GM12878 (cell line): ENCODE results near the gene HELZ. TPM values are rescaled to one million over a fixed set of nuclear protein-coding genes. Genes with fewer than 3 reads are reported as not detected.

ENCODE experiments used
- ATAC-seq: fragments of 200-7000 bp; cut with Tn5 transposase; 3 replicates; pipeline ENCODE4 v1.9.1; 2020; ENCODE audit warnings: mild to moderate bottlenecking, moderate library complexity
- BruUV-seq: library from RNA; stranded (reverse); fragments of 400-500 nt; replicated peaks from 2 replicates; lab custom pipeline; 2021; lab: Mats Ljungman, UMichigan
- CTCF ChIA-PET: fragments of 300-600 bp; sonication (Branson Sonifier 250); formaldehyde crosslinking; extraction: SDS; loops from one replicate; lab custom pipeline; 2021; ENCODE audit warnings: inconsistent platforms; lab: Yijun Ruan, JAX
- POLR2A ChIA-PET: fragments of 350-600 bp; formaldehyde crosslinking; extraction: SDS; loops from one replicate; lab custom pipeline; 2021; ENCODE audit warnings: inconsistent platforms; lab: Charles Lee
- RAD21 ChIA-PET: fragments of 300-600 bp; sonication (Branson Sonifier 250); formaldehyde crosslinking; loops from one replicate; lab custom pipeline; 2023; ENCODE audit warnings: antibody characterized with exemption; ENCODE audit not compliant: unreplicated experiment; lab: Charles Lee
- SMC1A ChIA-PET: fragments of 300-600 bp; sonication (Branson Sonifier 250); formaldehyde crosslinking; loops from one replicate; lab custom pipeline; 2023; ENCODE audit not compliant: unreplicated experiment, uncharacterized antibody; lab: Charles Lee
- DNase-seq: peaks from one replicate; pipeline ENCODE4 v3.0.0-alpha.2; 2011; ENCODE audit warnings: low read depth, low spot score
- FAIRE-seq: peaks from 3 replicates; lab custom pipeline; 2011; peaks lifted over from hg19 to GRCh38; lab: Jason Lieb, UNC
- H2AFZ ChIP-seq: 2 replicates; pipeline ENCODE4 v1.6.0; 2011; ENCODE audit warnings: low read depth, low read length, control low read depth; ENCODE audit not compliant: control insufficient read depth
- H3K27ac ChIP-seq: 2 replicates; pipeline ENCODE4 v1.5.1; 2011; ENCODE audit warnings: control low read depth; ENCODE audit not compliant: control insufficient read depth, insufficient read depth
- H3K27me3 ChIP-seq, 2 experiments: replicated peaks in 1 of 2; 2 replicates each; pipeline versions ENCODE4 v1.6.0 to v1.6.1; 2011; ENCODE audit warnings: low read length in 1 of 2; ENCODE audit not compliant: control insufficient read depth in 2 of 2, insufficient read depth in 2 of 2
- H3K36me3 ChIP-seq, 2 experiments: 2 replicates each; pipeline ENCODE4 v1.5.1; 2011; ENCODE audit warnings: low read length in 1 of 2; ENCODE audit not compliant: control insufficient read depth in 2 of 2, insufficient read depth in 2 of 2
- H3K4me1 ChIP-seq: 2 replicates; pipeline ENCODE4 v1.6.1; 2011; ENCODE audit warnings: mild to moderate bottlenecking, low read length, moderate library complexity, mixed read lengths; ENCODE audit not compliant: control insufficient read depth, insufficient read depth
- H3K4me2 ChIP-seq: 2 replicates; pipeline ENCODE4 v1.6.0; 2011; ENCODE audit warnings: control low read depth; ENCODE audit not compliant: control insufficient read depth, insufficient read depth
- H3K4me3 ChIP-seq: fragments of 200-600 bp; sonication (generic); 2 replicates; pipeline ENCODE4 v1.5.1; 2016
- H3K79me2 ChIP-seq: 2 replicates; pipeline ENCODE4 v1.6.0; 2011; ENCODE audit warnings: low read length; ENCODE audit not compliant: control insufficient read depth, insufficient read depth
- H3K9ac ChIP-seq: 2 replicates; pipeline ENCODE4 v1.8.0; 2011; ENCODE audit warnings: low read length, control low read depth, mixed read lengths; ENCODE audit not compliant: control insufficient read depth, insufficient read depth
- H3K9me3 ChIP-seq: replicated peaks from 3 replicates; pipeline ENCODE4 v1.5.1; 2011; ENCODE audit warnings: mild to moderate bottlenecking, low read length; ENCODE audit not compliant: control insufficient read depth, insufficient read depth
- H4K20me1 ChIP-seq: 2 replicates; pipeline ENCODE4 v1.6.0; 2011; ENCODE audit not compliant: control insufficient read depth, insufficient read depth
- CREM ChIP-seq: IDR thresholded peaks from 2 replicates; pipeline ENCODE4 v1.6.1; 2014; ENCODE audit warnings: antibody characterized with exemption, low read depth
- HCFC1 ChIP-seq: fragments of 150-350 bp; IDR thresholded peaks from 2 replicates; pipeline ENCODE4 v1.6.1; 2014; ENCODE audit warnings: low read length
- KAT2A ChIP-seq: conservative IDR thresholded peaks from 2 replicates; pipeline ENCODE4 v1.6.1; 2011; ENCODE audit warnings: low read depth, low read length; ENCODE audit not compliant: control insufficient read depth
- MTA2 ChIP-seq: fragments of 450-650 bp; IDR thresholded peaks from 2 replicates; pipeline ENCODE4 v1.6.1; 2016; ENCODE audit warnings: low read depth, mild to moderate bottlenecking, moderate library complexity
- NRF1 ChIP-seq: conservative IDR thresholded peaks from 2 replicates; pipeline ENCODE4 v1.6.1; 2011; ENCODE audit warnings: mild to moderate bottlenecking, low read depth, low read length, improper control_type of control experiment
- POLR2AphosphoS5 ChIP-seq: IDR thresholded peaks from 2 replicates; pipeline ENCODE4 v1.6.1; 2011; ENCODE audit warnings: mild to moderate bottlenecking, low read length, inconsistent platforms
- RB1 ChIP-seq: fragments of 450-650 bp; formaldehyde crosslinking; IDR thresholded peaks from 2 replicates; pipeline ENCODE4 v1.6.1; 2017; ENCODE audit warnings: mild to moderate bottlenecking, borderline replicate concordance
- ZNF207 ChIP-seq: fragments of 450-650 bp; IDR thresholded peaks from 2 replicates; pipeline ENCODE4 v1.6.1; 2014; ENCODE audit warnings: antibody characterized with exemption, mild to moderate bottlenecking, borderline replicate concordance
- WGBS: methylation state at CpG from one replicate; pipeline ENCODE4 v1.1.6; 2016; ENCODE audit warnings: low lambda C conversion rate; ENCODE audit not compliant: insufficient replicate concordance, insufficient coverage; ENCODE audit errors: missing lambda C conversion rate; 5-methylcytosine and 5-hydroxymethylcytosine counted together
- in situ Hi-C: fragments of 300-500 bp; cut with MboI; formaldehyde crosslinking; loops from 9 replicates; pipeline ENCODE4 v1.14.3; 2018; ENCODE audit warnings: mixed read lengths
- intact Hi-C: fragments of 100-400 bp; cut with micrococcal nuclease; formaldehyde crosslinking; loops from one replicate; pipeline ENCODE4 v1.14.2; 2022; ENCODE audit not compliant: unreplicated experiment
- polyA plus RNA-seq, 11 experiments: library from polyadenylated mRNA; depleted of rRNA in 4 of 11; unstranded in 6 of 11; stranded (reverse) in 5 of 11; fragments of >200 nt; fragmentation: Nextera tagmentation in 4 of 11; fragmentation: Illumina TruSeq in 1 of 11; extraction: Ambion mirVana in 4 of 11; extraction: Trizol in 1 of 11; gene quantifications; 1 replicate in 1 of 11; 2 replicates in 10 of 11; pipeline versions ENCODE4 v1.2.1 to v1.2.3, GENCODE V29; 2011 to 2016; ENCODE audit warnings: inconsistent platforms in 2 of 11, missing spikeins in 2 of 11, low read depth in 1 of 11
- total RNA-seq, 4 experiments: library from RNA; depleted of rRNA in 3 of 4; stranded (reverse); fragments of >200 nt in 3 of 4; fragmentation: Illumina TruSeq in 1 of 4; extraction: Trizol in 1 of 4; gene quantifications; 2 replicates each; pipeline versions ENCODE4 v1.2.1 to v1.2.3, GENCODE V29; 2013 to 2021
- TF ChIP-seq, protein P1 (sequence below): fragments of 450-650 bp; IDR thresholded peaks from 2 replicates; pipeline ENCODE4 v1.6.1; 2016; ENCODE audit warnings: mild to moderate bottlenecking
- TF ChIP-seq, protein P2 (sequence below): fragments of 450-650 bp; IDR thresholded peaks from 2 replicates; pipeline ENCODE4 v1.6.1; 2017; ENCODE audit warnings: mild to moderate bottlenecking
- TF ChIP-seq, protein P3 (sequence below): fragments of 450-650 bp; formaldehyde crosslinking; IDR thresholded peaks from 2 replicates; pipeline ENCODE4 v1.4.0; 2022; ENCODE audit warnings: mild to moderate bottlenecking, moderate library complexity
- TF ChIP-seq, protein P4 (sequence below): IDR thresholded peaks from 2 replicates; pipeline ENCODE4 v1.6.1; 2012; ENCODE audit warnings: improper control_type of control experiment, low read depth, low read length; ENCODE audit not compliant: insufficient replicate concordance

The HELZ gene
- total and polyA plus RNA-seq, 10 of the 15 experiments (the other 5 are each of a cell fraction or from before 2014, with no cell fraction given): 1.5 to 36.8 (median 19.1) TPM

DNA sequence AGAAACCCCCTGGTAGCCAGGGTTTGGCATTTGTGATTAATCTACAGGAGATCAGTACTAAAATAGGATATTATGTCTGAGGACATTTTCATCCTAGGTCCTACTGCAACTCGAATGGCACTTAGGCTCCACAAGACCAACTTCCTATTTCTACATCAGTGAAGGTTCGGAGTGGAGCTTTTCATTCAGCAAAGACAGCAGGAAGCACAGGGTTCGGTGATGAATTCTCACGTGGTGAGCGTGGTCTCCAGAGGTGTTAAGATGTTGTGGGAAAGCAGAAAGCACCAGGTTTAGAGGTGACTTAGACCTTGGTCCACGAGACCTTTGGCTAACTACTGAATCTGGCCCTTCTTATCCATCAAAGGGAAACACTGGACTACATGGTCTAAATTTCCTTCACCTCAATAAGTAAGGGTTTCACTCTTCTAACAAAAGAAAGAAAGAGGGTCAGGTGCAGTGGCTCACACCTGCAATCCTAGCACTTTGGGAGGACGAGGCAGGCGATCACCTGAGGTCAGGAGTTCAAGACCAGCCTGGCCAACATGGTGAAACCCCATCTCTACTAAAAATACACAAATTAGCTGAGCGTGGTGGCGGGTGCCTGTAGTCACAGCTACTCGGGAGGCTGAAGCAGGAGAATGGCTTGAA is 13.9 kb upstream of the HELZ start:
- H3K27me3 ChIP-seq: no peaks in the 10 kb centered on the region
- intact Hi-C loops: no loop called here
- no peaks in the 10 kb centered on the region for H3K79me2 ChIP-seq
- DNase-seq: no peak
- FAIRE-seq: no peak
- H3K9me3 ChIP-seq: peaks cover 3% of the 10 kb centered on the region
- H3K36me3 ChIP-seq: no peaks in the 10 kb centered on the region
- no peak overlapping the region for H2AFZ ChIP-seq
- ATAC-seq: peak; percentile 23; the same call in 2 of the 3 replicates
- in situ Hi-C loops: no loop called here
- H4K20me1 ChIP-seq: no peaks in the 10 kb centered on the region
- H3K9ac ChIP-seq: no peak overlapping the region
- no peak overlapping the region for H3K4me3 ChIP-seq
- ChIA-PET RAD21 (interaction anchor here (0.6 kb wide), 1 partner anchor 1030 kb away, joined by 5 read pairs; no protein-coding TSS in a partner anchor), POLR2A (interaction anchor here (0.7 kb wide), 1 partner anchor 392 kb away, joined by 6 read pairs; no protein-coding TSS in a partner anchor), SMC1A (no interaction called here), CTCF (interaction anchor here (0.6 kb wide), 1 partner anchor 72 kb away, joined by 5 read pairs; no protein-coding TSS in a partner anchor)
- no peak overlapping the region for H3K4me2 ChIP-seq
- BruUV-seq: no TSS peak
- H3K4me1 ChIP-seq: no peaks in the 10 kb centered on the region; the same call in 1 of the 2 replicates
- WGBS: 19% methylated on average over 11 of the region's 11 CpGs
- no peak overlapping the region for H3K27ac ChIP-seq
- TF ChIP-seq RB1 (no peak), HCFC1 (no peak), ZNF207 (no peak), POLR2AphosphoS5 (no peak), KAT2A (no peak), MTA2 (0 out of 2 replicates have a peak, but pooled peaks have one; percentile 15), NRF1 (no peak), CREM (no peak)
- TF ChIP-seq, protein P1, sequence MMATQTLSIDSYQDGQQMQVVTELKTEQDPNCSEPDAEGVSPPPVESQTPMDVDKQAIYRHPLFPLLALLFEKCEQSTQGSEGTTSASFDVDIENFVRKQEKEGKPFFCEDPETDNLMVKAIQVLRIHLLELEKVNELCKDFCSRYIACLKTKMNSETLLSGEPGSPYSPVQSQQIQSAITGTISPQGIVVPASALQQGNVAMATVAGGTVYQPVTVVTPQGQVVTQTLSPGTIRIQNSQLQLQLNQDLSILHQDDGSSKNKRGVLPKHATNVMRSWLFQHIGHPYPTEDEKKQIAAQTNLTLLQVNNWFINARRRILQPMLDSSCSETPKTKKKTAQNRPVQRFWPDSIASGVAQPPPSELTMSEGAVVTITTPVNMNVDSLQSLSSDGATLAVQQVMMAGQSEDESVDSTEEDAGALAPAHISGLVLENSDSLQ: no peak
- TF ChIP-seq, protein P2, sequence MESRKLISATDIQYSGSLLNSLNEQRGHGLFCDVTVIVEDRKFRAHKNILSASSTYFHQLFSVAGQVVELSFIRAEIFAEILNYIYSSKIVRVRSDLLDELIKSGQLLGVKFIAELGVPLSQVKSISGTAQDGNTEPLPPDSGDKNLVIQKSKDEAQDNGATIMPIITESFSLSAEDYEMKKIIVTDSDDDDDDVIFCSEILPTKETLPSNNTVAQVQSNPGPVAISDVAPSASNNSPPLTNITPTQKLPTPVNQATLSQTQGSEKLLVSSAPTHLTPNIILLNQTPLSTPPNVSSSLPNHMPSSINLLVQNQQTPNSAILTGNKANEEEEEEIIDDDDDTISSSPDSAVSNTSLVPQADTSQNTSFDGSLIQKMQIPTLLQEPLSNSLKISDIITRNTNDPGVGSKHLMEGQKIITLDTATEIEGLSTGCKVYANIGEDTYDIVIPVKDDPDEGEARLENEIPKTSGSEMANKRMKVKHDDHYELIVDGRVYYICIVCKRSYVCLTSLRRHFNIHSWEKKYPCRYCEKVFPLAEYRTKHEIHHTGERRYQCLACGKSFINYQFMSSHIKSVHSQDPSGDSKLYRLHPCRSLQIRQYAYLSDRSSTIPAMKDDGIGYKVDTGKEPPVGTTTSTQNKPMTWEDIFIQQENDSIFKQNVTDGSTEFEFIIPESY: no peak
- TF ChIP-seq, protein P3, sequence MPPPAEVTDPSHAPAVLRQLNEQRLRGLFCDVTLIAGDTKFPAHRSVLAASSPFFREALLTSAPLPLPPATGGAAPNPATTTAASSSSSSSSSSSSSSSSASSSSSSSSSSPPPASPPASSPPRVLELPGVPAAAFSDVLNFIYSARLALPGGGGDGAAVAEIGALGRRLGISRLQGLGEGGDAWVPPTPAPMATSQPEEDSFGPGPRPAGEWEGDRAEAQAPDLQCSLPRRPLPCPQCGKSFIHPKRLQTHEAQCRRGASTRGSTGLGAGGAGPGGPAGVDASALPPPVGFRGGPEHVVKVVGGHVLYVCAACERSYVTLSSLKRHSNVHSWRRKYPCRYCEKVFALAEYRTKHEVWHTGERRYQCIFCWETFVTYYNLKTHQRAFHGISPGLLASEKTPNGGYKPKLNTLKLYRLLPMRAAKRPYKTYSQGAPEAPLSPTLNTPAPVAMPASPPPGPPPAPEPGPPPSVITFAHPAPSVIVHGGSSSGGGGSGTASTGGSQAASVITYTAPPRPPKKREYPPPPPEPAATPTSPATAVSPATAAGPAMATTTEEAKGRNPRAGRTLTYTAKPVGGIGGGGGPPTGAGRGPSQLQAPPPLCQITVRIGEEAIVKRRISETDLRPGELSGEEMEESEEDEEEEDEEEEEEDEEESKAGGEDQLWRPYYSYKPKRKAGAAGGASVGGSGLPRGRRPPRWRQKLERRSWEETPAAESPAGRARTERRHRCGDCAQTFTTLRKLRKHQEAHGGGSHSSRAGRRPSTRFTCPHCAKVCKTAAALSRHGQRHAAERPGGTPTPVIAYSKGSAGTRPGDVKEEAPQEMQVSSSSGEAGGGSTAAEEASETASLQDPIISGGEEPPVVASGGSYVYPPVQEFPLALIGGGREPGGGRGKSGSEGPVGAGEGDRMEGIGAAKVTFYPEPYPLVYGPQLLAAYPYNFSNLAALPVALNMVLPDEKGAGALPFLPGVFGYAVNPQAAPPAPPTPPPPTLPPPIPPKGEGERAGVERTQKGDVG (CRISPR knock-in tag): no peak
- TF ChIP-seq, protein P4, sequence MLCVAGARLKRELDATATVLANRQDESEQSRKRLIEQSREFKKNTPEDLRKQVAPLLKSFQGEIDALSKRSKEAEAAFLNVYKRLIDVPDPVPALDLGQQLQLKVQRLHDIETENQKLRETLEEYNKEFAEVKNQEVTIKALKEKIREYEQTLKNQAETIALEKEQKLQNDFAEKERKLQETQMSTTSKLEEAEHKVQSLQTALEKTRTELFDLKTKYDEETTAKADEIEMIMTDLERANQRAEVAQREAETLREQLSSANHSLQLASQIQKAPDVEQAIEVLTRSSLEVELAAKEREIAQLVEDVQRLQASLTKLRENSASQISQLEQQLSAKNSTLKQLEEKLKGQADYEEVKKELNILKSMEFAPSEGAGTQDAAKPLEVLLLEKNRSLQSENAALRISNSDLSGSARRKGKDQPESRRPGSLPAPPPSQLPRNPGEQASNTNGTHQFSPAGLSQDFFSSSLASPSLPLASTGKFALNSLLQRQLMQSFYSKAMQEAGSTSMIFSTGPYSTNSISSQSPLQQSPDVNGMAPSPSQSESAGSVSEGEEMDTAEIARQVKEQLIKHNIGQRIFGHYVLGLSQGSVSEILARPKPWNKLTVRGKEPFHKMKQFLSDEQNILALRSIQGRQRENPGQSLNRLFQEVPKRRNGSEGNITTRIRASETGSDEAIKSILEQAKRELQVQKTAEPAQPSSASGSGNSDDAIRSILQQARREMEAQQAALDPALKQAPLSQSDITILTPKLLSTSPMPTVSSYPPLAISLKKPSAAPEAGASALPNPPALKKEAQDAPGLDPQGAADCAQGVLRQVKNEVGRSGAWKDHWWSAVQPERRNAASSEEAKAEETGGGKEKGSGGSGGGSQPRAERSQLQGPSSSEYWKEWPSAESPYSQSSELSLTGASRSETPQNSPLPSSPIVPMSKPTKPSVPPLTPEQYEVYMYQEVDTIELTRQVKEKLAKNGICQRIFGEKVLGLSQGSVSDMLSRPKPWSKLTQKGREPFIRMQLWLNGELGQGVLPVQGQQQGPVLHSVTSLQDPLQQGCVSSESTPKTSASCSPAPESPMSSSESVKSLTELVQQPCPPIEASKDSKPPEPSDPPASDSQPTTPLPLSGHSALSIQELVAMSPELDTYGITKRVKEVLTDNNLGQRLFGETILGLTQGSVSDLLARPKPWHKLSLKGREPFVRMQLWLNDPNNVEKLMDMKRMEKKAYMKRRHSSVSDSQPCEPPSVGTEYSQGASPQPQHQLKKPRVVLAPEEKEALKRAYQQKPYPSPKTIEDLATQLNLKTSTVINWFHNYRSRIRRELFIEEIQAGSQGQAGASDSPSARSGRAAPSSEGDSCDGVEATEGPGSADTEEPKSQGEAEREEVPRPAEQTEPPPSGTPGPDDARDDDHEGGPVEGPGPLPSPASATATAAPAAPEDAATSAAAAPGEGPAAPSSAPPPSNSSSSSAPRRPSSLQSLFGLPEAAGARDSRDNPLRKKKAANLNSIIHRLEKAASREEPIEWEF: no peak
